Central memory CD8-positive, alpha-beta T cell (primary cell): ENCODE data around the gene CYFIP2.
A peak's percentile ranks its signal among the peaks of the same experiment; 100 is the strongest.

Experiments used
- ATAC-seq: fragments of 150-1000 bp; cut with Tn5 transposase; replicated peaks from 2 replicates; pipeline ENCODE4 v1.10.0; 2022; ENCODE audit warnings: mild to moderate bottlenecking, moderate FRiP score, moderate number of reproducible peaks; ENCODE audit not compliant: poor library complexity, severe bottlenecking; ENCODE audit errors: extremely low read depth
- DNase-seq, 2 donors: peaks; one replicate each; pipeline ENCODE4 v3.0.0; 2021; ENCODE audit warnings: low spot score in 2 of 2
- H3K27ac Mint-ChIP-seq: one replicate; pipeline ENCODE4 v1.8.0; 2022; ENCODE audit warnings: low read depth, mild to moderate bottlenecking, moderate library complexity, mixed read lengths
- H3K27me3 Mint-ChIP-seq: one replicate; pipeline ENCODE4 v1.8.0; 2022; ENCODE audit warnings: mixed read lengths
- H3K36me3 Mint-ChIP-seq: one replicate; pipeline ENCODE4 v1.8.0; 2022; ENCODE audit warnings: mild to moderate bottlenecking, moderate library complexity, mixed read lengths; ENCODE audit not compliant: insufficient read depth
- H3K4me1 Mint-ChIP-seq: one replicate; pipeline ENCODE4 v1.8.0; 2022; ENCODE audit warnings: mixed read lengths
- H3K4me3 Mint-ChIP-seq: one replicate; pipeline ENCODE4 v1.8.0; 2022; ENCODE audit warnings: mild to moderate bottlenecking, moderate library complexity, mixed read lengths
- H3K9me3 Mint-ChIP-seq: one replicate; pipeline ENCODE4 v1.8.0; 2022; ENCODE audit warnings: mixed read lengths

CYFIP2 gene

DNA sequence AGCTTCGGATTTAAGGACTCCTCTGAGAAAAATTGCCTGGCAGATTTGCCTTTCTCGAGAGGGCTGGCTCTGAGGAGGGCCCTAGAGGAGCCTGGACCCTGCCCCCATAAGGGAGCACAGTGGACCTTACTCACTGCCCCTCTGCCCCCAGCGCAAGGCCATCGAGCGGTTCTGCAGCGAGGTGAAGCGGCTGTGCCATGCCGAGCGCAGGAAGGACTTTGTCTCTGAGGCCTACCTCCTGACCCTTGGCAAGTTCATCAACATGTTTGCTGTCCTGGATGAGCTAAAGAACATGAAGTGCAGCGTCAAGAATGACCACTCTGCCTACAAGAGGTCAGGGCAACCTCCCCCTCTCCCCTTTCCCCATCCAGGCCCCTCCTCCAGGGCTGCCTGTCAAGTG lies 34.6 kb downstream of the CYFIP2 start:
- Mint-ChIP-seq H3K27ac (no peak overlapping the region), H3K4me1 (peaks cover 40% of the 10 kb centered on the region), H3K9me3 (no peaks in the 10 kb centered on the region), H3K27me3 (no peaks in the 10 kb centered on the region), H3K36me3 (peaks cover 77% of the 10 kb centered on the region), H3K4me3 (no peak overlapping the region)
- DNase-seq, result no peak
- no peak for ATAC-seq

- no peak overlapping the region for H3K27ac Mint-ChIP-seq
- ATAC-seq, result no peak
- H3K4me1 Mint-ChIP-seq, result peaks cover 40% of the 10 kb centered on the region
- peaks cover 77% of the 10 kb centered on the region for H3K36me3 Mint-ChIP-seq
- no peak overlapping the region for H3K4me3 Mint-ChIP-seq
- DNase-seq, result no peak
- no peaks in the 10 kb centered on the region for H3K9me3 Mint-ChIP-seq
- H3K27me3 Mint-ChIP-seq, result no peaks in the 10 kb centered on the region
Observed at GRCh38 chr5:157301066-157301465, 35.1 kb downstream of the CYFIP2 start.

DNA sequence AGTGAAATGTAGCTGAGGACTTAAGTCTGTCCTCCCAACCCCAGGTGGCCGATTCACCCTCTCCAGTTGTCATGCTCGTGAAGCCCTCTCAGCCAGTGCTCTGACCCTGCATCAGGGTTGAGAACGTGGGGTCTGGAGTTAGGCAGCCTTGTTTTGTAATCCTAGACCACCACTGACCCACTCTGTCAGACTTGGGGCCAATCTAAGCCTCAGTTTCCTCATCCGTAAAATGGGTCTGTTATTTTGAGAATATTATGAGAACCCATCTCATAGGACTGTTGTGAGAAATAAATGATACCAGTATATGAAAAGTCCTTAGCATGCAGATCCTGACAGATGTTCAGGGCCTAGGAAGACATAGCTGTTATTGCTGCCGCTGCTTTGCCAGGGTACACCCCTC lies 37.1 kb downstream of the CYFIP2 start:
- no peaks in the 10 kb centered on the region for H3K9me3 Mint-ChIP-seq
- H3K36me3 Mint-ChIP-seq, result peaks cover 69% of the 10 kb centered on the region
- H3K4me3 Mint-ChIP-seq, result no peak overlapping the region
- ATAC-seq, result no peak
- no peaks in the 10 kb centered on the region for H3K27me3 Mint-ChIP-seq
- H3K27ac Mint-ChIP-seq, result peak overlapping the region; percentile 52
- peaks cover 60% of the 10 kb centered on the region for H3K4me1 Mint-ChIP-seq
- DNase-seq, result no peak

DNA sequence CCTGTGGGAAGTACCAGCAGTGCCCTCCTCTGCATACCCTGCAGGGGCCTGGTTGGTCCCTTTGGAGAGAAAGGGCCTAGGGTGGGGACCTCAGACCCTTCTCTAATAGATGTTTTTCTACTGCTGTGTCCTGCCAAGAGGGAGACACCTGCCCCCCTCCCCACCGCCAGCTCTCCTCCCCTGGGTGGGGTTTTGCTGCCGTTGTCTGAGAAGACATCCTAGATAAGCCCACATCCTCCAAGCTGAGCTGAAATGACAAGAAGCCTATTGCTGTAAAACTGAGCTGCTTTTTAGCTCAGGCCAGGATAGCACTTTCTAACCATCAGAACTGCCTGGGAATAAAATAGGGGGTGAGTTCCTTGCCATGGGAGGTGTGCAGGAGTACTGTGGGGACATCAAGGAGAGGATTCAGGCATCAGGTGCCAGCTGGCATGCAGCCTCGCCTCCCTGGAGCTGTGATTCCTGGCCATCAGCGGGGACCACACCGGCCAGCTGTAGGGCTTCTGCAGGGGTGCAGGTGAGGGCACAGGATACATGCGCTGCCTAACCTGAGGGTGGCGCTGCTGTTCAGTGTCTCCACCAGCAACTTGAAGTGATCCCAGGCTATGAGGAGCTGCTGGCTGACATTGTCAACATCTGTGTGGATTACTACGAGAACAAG lies 37.9 kb downstream of the CYFIP2 start:
- DNase-seq (no peak), ATAC-seq (peak; percentile 47)
- Mint-ChIP-seq H3K4me1 (peaks cover 55% of the 10 kb centered on the region), H3K36me3 (peaks cover 66% of the 10 kb centered on the region), H3K27ac (peak overlapping the region; percentile 52), H3K9me3 (no peaks in the 10 kb centered on the region), H3K4me3 (peak overlapping the region; percentile 7), H3K27me3 (no peaks in the 10 kb centered on the region)

DNA sequence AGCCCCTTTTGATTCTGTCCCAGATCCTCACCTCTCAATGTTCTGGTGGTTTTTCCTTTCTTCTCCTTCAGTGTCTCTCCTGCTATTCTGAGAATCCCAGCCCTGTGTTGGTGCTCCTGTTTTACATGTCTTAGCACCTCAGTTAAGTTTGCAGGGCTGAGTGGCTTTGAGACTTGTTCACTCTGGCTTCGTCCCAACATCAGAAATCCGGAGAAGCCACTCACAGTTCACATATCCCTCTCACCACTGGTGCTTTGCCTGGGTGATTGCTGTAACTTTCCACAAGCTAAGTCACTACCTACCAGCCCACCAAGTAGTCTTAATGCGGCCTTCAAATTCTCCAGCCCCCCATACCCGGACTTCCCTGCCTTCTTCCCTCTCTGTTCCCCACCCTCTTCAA lies 40.2 kb downstream of the CYFIP2 start:
- ATAC-seq (no peak), DNase-seq (no peak)
- Mint-ChIP-seq H3K27ac (peak overlapping the region; percentile 80), H3K4me1 (peaks cover 55% of the 10 kb centered on the region), H3K9me3 (no peaks in the 10 kb centered on the region), H3K36me3 (peaks cover 68% of the 10 kb centered on the region), H3K4me3 (peak overlapping the region; percentile 70), H3K27me3 (no peaks in the 10 kb centered on the region)

GRCh38 chr5:157306692-157307471 lies 41.0 kb downstream of the CYFIP2 start:
- Mint-ChIP-seq H3K36me3 (peaks cover 67% of the 10 kb centered on the region), H3K9me3 (no peaks in the 10 kb centered on the region), H3K4me1 (peaks cover 60% of the 10 kb centered on the region), H3K4me3 (peak overlapping the region; percentile 70), H3K27ac (peak overlapping the region; percentile 80), H3K27me3 (no peaks in the 10 kb centered on the region)
- no peak for DNase-seq
- ATAC-seq, result peak; percentile 91

GRCh38 chr5:157308836-157309465 lies 43.0 kb downstream of the CYFIP2 start:
- no peaks in the 10 kb centered on the region for H3K27me3 Mint-ChIP-seq
- H3K4me1 Mint-ChIP-seq, result peaks cover 56% of the 10 kb centered on the region
- no peak overlapping the region for H3K4me3 Mint-ChIP-seq
- no peaks in the 10 kb centered on the region for H3K9me3 Mint-ChIP-seq
- H3K27ac Mint-ChIP-seq, result no peak overlapping the region
- peaks cover 56% of the 10 kb centered on the region for H3K36me3 Mint-ChIP-seq
- ATAC-seq (no peak), DNase-seq (no peak)

DNA sequence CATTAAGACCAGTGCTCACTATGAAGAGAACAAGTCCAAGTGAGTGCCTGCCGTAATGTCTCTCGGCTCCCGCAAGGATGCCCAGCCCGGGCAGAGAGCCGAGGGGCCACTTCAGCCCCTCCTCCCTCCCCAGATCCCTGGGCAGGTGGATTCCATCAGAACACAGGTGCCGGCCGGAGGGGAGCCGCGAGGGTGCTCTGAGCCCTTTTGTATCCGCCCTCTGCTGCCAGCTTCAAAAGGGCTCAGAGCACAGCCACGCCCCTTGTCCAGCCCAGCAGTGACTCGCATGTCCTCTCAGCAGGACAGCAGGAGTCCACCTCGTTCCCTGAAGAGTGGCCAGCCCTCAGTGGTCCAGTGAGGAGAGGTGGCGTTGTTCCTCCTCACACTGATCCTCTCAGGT lies 43.9 kb downstream of the CYFIP2 start:
- DNase-seq (no peak), ATAC-seq (no peak)
- H3K27ac Mint-ChIP-seq, result no peak overlapping the region

GRCh38 chr5:157311595-157311994 lies 45.7 kb downstream of the CYFIP2 start:
- no peak for DNase-seq
- no peaks in the 10 kb centered on the region for H3K9me3 Mint-ChIP-seq
- no peak overlapping the region for H3K4me3 Mint-ChIP-seq
- no peak for ATAC-seq
- H3K27me3 Mint-ChIP-seq, result no peaks in the 10 kb centered on the region
- H3K36me3 Mint-ChIP-seq, result peaks cover 55% of the 10 kb centered on the region
- H3K27ac Mint-ChIP-seq, result peak overlapping the region; percentile 49
- peaks cover 31% of the 10 kb centered on the region for H3K4me1 Mint-ChIP-seq

More for the DNA sequence above, 43.9 kb downstream of the CYFIP2 start:
- H3K27me3 Mint-ChIP-seq, result no peaks in the 10 kb centered on the region
- H3K4me1 Mint-ChIP-seq, result peaks cover 49% of the 10 kb centered on the region
- H3K4me3 Mint-ChIP-seq, result no peak overlapping the region
- H3K36me3 Mint-ChIP-seq, result peaks cover 58% of the 10 kb centered on the region
- H3K9me3 Mint-ChIP-seq, result no peaks in the 10 kb centered on the region

GRCh38 chr5:157312492-157312891 lies 46.6 kb downstream of the CYFIP2 start:
- Mint-ChIP-seq H3K36me3 (peaks cover 57% of the 10 kb centered on the region), H3K4me1 (peaks cover 25% of the 10 kb centered on the region), H3K27me3 (no peaks in the 10 kb centered on the region), H3K4me3 (no peak overlapping the region), H3K27ac (no peak overlapping the region), H3K9me3 (no peaks in the 10 kb centered on the region)
- ATAC-seq (peak; percentile 86), DNase-seq (peak in 1 of 2 donors; percentile 46)

GRCh38 chr5:157322581-157322980 lies 56.7 kb downstream of the CYFIP2 start:
- Mint-ChIP-seq H3K4me3 (no peak overlapping the region), H3K27ac (no peak overlapping the region), H3K36me3 (peaks cover 81% of the 10 kb centered on the region), H3K9me3 (no peaks in the 10 kb centered on the region), H3K4me1 (peaks cover 13% of the 10 kb centered on the region), H3K27me3 (no peaks in the 10 kb centered on the region)
- DNase-seq (no peak), ATAC-seq (no peak)

- H3K36me3 Mint-ChIP-seq, result peaks cover 81% of the 10 kb centered on the region
- peak overlapping the region; percentile 35 for H3K27ac Mint-ChIP-seq
- H3K9me3 Mint-ChIP-seq, result no peaks in the 10 kb centered on the region
- ATAC-seq, result no peak
- H3K4me3 Mint-ChIP-seq, result no peak overlapping the region
- H3K4me1 Mint-ChIP-seq, result peaks cover 14% of the 10 kb centered on the region
- H3K27me3 Mint-ChIP-seq, result no peaks in the 10 kb centered on the region
- DNase-seq, result no peak
Observed at GRCh38 chr5:157323107-157323706, 57.3 kb downstream of the CYFIP2 start.
